Occipital lobe (tissue), 2 donors: ENCODE data around the gene TMEM52B. TPM values are rescaled to one million over a fixed set of nuclear protein-coding genes. Genes with fewer than 3 reads are reported as not detected.
"Not testable (repeated sequence)": the region's sequence is repeated elsewhere in the genome, so short reads cannot be mapped to it uniquely, and the experiment has no call there.

ENCODE experiments used
- DNase-seq: peaks from one replicate; lab custom pipeline; 2025; lab: John Stamatoyannopoulos, UW
- total RNA-seq: library from RNA; depleted of rRNA; stranded (reverse); fragments of >200 nt; gene quantifications from one replicate; pipeline ENCODE4 v1.2.3, GENCODE V29; 2014

The TMEM52B gene
- total RNA-seq, 1 donor from 2014 or later = 0.62 TPM

DNA sequence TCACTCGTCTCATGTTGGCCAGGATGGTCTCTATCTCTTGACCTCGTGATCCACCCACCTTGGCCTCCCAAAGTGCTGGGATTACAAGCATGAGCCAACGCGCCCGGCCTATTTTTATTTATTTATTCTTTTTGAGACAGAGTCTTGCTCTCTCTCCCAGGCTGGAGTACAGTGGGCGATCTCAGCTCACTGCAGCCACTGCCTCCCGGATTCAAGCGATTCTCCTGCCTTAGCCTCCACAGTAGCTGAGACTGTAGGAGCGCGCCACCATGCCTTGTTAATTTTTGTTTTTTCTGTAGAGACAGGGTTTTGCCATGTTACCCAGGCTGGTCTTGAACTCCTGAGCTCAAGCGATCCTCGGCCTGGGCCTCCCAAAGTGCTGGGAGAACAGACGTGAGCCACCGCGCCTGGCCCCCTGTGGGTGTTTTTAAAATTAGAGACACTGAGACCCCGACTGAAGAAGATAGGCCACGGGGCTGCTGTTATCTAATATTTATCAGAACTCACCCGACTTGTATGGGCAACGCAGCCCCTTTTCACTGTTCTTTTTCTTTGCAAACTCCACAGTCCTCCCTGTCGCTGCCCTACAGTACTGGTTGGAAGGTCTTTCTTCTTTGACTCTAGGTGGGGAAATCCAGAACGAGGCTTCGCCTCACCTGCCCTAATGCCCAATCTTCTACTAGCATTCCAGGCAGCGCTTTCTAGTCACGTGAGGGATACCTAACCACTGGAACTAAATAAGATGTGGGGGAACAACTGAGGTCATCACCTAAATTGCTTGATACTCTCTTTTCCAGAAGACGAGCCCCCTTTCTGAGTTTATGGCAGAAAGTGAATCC is 32.5 kb downstream of the TMEM52B start:
- DNase-seq = no peak

GRCh38 chr12:10211940-10212738 is 33.3 kb downstream of the TMEM52B start:
- DNase-seq = peak; percentile 93

GRCh38 chr12:10212739-10213131 is 33.9 kb downstream of the TMEM52B start, which contains the start of gene GABARAPL1:
Gene GABARAPL1 (plus strand): TSS chr12:10212877. CDS start chr12:10213130, 253 bp downstream.
- DNase-seq = peak; percentile 74

- DNase-seq = peak; percentile 58
These were observed 34.6 kb downstream of the TMEM52B start for GRCh38 chr12:10213168-10214135.

- DNase-seq = no peak
These were observed 35.5 kb downstream of the TMEM52B start for GRCh38 chr12:10214136-10214894.

GRCh38 chr12:10214895-10215267 is 36.0 kb downstream of the TMEM52B start:
- no peak for DNase-seq

DNA sequence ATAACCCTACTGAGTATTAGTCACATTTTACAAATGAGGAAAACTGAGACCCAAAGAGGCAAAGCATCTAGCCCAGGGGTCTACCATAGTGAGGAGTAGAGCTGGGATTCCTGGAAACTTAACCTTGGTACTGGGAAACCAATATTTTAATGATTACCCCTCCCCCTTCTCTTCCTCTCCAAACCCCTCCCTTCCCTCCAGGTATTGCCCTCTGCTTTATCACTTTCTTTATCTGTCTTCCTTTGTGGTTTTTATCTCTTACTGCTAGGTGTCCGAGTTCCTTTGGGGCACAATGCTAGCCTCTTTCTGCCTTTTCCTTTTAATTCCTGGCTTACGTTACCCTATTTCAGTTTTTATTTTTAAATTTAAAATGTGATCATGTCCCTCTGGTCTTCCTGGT is 36.6 kb downstream of the TMEM52B start:
- no peak for DNase-seq

GRCh38 chr12:10215946-10216345 is 37.1 kb downstream of the TMEM52B start:
- DNase-seq = not testable (repeated sequence)

DNA sequence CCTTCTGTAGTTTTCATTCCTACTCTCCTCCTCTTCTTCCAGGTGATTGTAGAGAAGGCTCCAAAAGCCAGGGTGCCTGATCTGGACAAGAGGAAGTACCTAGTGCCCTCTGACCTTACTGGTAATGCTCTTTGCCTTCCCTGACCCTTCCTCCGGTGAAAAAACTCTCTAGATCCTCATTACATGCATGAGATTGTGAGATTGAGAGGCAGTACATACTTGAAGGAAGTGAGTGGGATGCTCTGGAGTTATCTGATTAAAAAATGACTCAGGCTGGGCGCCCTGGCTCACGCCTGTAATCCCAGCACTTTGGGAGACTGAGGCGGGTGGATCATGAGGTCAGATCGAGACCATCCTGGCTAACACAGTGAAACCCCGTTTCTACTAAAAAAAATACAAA is 39.2 kb downstream of the TMEM52B start:
- no peak for DNase-seq

- DNase-seq = peak; percentile 31
These were observed 41.7 kb downstream of the TMEM52B start for GRCh38 chr12:10220398-10221077.

- no peak for DNase-seq
These were observed 43.0 kb downstream of the TMEM52B start for GRCh38 chr12:10221846-10222245.

GRCh38 chr12:10223208-10223607 is 44.4 kb downstream of the TMEM52B start:
- peak; percentile 21 for DNase-seq

GRCh38 chr12:10225426-10225825 is 46.6 kb downstream of the TMEM52B start:
- DNase-seq = not testable (repeated sequence)

GRCh38 chr12:10226086-10226485 is 47.3 kb downstream of the TMEM52B start:
- DNase-seq = no peak

GRCh38 chr12:10226731-10227130 is 47.9 kb downstream of the TMEM52B start:
- DNase-seq = no peak

DNA sequence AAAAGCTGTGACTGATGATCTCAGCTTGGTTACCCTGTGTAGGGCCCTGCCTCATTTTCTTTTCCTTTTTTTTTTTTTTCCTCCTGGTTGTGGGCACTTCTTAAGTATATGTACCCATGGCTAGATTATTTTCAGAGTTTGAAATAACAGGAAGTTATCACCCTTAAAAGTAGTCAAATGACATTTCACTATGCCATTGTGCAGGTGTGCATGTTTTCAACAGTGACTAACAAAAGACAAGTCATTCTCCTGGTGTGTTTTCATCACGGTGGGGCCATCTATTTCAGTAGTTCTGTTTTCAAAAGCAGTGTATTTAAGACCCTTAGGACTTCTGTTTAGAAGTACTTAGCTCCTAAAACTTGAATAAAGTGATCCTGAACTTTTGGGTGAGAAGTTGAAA is 48.8 kb downstream of the TMEM52B start:
- no peak for DNase-seq

GRCh38 chr12:10234562-10234961 is 55.7 kb downstream of the TMEM52B start:
- DNase-seq = no peak

GRCh38 chr12:10235761-10236631 is 57.2 kb downstream of the TMEM52B start:
- DNase-seq = peak; percentile 3

- DNase-seq = no peak
These were observed 57.9 kb downstream of the TMEM52B start for GRCh38 chr12:10236720-10237119.
